Prostate gland (tissue), 2 donors: Measurements from ENCODE around the gene PAK4.

Experiments used
- POLR2A ChIP-seq: fragments of 450-650 bp; IDR thresholded peaks from one replicate; pipeline ENCODE4 v1.6.1; 2016; ENCODE audit warnings: antibody characterized with exemption, mild to moderate bottlenecking
- POLR2AphosphoS5 ChIP-seq: sonication (generic); formaldehyde crosslinking; IDR thresholded peaks from one replicate; pipeline ENCODE4 v1.6.1; 2017; ENCODE audit warnings: antibody characterized with exemption
- TF ChIP-seq, protein P1 (sequence below), 4 experiments: fragments of 200-600 bp in 2 of 4; fragments of 450-650 bp in 2 of 4; sonication (generic) in 2 of 4; IDR thresholded peaks; 1 replicate in 3 of 4; 2 replicates in 1 of 4; pipeline ENCODE4 v1.5.1; 2016 to 2019; ENCODE audit warnings: antibody characterized with exemption in 4 of 4, mild to moderate bottlenecking in 2 of 4, moderate library complexity in 2 of 4

DNA sequence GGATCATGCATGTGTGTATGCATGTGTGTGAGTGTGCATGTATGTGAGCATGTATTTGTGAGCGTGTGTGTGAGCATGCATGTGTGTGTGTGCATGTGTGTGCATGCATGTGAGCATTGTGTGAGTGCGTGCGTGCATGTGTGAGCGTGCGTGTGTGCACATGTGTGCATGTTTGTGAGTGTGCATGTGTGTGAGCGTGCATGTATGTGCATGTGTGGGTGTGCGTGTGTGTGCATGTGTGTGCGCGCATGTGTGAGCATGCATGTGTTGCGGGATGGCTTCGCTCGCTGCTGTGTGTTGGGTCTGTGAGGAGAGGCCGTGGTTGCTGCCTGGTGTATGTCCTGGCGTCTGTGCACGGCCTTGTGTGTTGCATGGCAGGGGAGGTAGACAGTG is 32.4 kb downstream of the PAK4 start:
- TF ChIP-seq POLR2A (no peak), POLR2AphosphoS5 (no peak)
- TF ChIP-seq, protein P1, sequence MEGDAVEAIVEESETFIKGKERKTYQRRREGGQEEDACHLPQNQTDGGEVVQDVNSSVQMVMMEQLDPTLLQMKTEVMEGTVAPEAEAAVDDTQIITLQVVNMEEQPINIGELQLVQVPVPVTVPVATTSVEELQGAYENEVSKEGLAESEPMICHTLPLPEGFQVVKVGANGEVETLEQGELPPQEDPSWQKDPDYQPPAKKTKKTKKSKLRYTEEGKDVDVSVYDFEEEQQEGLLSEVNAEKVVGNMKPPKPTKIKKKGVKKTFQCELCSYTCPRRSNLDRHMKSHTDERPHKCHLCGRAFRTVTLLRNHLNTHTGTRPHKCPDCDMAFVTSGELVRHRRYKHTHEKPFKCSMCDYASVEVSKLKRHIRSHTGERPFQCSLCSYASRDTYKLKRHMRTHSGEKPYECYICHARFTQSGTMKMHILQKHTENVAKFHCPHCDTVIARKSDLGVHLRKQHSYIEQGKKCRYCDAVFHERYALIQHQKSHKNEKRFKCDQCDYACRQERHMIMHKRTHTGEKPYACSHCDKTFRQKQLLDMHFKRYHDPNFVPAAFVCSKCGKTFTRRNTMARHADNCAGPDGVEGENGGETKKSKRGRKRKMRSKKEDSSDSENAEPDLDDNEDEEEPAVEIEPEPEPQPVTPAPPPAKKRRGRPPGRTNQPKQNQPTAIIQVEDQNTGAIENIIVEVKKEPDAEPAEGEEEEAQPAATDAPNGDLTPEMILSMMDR (IDR thresholded peaks at IDR 0.05) = no peak
